ENCODE results near the gene STK17B. TPM values are rescaled to one million over a fixed set of nuclear protein-coding genes. Genes with fewer than 3 reads are reported as not detected.

STK17B gene
- total RNA-seq, 1 donor, result 139 TPM

DNA sequence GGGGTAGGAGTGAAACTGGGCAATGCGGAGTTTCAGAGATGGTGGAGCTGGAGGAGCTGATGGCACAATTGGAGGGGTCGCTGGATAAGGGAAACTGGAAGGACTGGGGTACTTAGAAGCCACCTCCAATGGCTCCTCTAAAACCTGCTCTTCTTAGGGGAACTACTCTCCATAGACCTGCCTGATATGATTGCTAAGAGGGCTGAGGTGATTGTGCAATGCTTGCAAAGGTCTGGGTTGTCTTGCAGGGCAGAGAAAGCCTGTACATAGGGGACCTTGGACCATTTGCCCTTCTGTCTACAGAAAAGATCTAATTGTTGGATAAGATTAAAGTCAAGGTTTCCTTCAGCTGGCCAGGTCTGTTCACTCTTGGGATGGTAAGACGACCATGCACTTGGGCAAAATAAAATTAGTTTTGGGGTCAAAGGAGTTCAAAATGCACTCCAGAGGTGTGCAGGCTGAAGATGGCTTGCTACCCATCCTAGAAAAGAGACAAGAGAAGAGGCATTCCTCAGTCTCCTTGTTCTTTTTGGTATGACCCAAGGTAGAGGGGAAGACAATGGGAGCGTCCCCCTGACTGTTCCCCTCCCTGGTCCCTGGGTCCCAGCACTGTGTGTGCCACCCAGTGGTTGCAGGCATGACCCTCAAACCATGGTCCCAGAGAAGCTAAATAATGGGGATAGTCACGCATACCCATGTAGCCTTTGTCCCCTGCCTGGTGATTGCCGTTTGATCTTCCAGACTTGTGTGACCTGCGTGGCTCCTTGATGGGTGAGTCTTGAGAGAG lies 41.1 kb downstream of the STK17B start:
- H3K9me3 ChIP-seq (ENCODE audit: low read depth, low read length), result peaks cover 26% of the 10 kb centered on the region
- TF ChIP-seq, protein P1, sequence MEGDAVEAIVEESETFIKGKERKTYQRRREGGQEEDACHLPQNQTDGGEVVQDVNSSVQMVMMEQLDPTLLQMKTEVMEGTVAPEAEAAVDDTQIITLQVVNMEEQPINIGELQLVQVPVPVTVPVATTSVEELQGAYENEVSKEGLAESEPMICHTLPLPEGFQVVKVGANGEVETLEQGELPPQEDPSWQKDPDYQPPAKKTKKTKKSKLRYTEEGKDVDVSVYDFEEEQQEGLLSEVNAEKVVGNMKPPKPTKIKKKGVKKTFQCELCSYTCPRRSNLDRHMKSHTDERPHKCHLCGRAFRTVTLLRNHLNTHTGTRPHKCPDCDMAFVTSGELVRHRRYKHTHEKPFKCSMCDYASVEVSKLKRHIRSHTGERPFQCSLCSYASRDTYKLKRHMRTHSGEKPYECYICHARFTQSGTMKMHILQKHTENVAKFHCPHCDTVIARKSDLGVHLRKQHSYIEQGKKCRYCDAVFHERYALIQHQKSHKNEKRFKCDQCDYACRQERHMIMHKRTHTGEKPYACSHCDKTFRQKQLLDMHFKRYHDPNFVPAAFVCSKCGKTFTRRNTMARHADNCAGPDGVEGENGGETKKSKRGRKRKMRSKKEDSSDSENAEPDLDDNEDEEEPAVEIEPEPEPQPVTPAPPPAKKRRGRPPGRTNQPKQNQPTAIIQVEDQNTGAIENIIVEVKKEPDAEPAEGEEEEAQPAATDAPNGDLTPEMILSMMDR (IDR thresholded peaks at IDR 0.05; ENCODE audit: extremely low read depth, low read depth, low read length), result no peak
- H4K20me1 ChIP-seq (ENCODE audit: insufficient read depth, low read length), result no peaks in the 10 kb centered on the region
- DNase-seq (ENCODE audit: insufficient read length, low spot score, missing footprints), result no peak
- peaks cover 32% of the 10 kb centered on the region for H3K36me3 ChIP-seq (ENCODE audit: insufficient read depth, low read length)
- no peak overlapping the region for H3K4me2 ChIP-seq (ENCODE audit: insufficient read depth, low read length)
- no peak overlapping the region for H3K27ac ChIP-seq (ENCODE audit: low read depth, low read length)
- H2AFZ ChIP-seq (ENCODE audit: low read length), result no peak overlapping the region
- no peak overlapping the region for H3K4me3 ChIP-seq (ENCODE audit: insufficient read depth, low read length)
- no peaks in the 10 kb centered on the region for H3K79me2 ChIP-seq (ENCODE audit: insufficient read depth, low read length)
- H3K27me3 ChIP-seq (ENCODE audit: insufficient read depth, low read length), result no peaks in the 10 kb centered on the region
- H3K4me1 ChIP-seq (ENCODE audit: insufficient read depth, low read length), result peaks cover 5% of the 10 kb centered on the region

DNA sequence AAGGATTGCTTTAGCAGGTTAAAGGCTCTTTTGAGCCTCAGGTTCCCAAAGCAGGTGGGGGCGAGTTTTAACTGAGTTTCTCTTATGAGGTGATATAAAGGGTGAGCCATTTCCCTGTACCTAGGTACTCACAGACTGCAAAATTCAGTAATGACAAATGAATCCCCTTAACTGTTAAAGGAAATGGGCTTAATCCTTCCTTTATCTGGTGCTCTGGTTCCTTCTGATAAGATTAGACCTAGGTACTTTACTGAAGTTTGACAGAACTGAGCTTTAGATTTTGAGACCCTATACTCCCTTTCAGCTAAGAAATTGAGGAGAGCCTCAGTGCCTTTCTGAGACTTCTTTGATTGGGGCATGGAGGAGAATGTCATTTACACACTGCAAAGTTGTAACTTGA lies 42.6 kb downstream of the STK17B start:
- Histone ChIP-seq H3K4me1 (ENCODE audit: insufficient read depth, low read length) (peaks cover 11% of the 10 kb centered on the region), H3K4me2 (ENCODE audit: insufficient read depth, low read length) (no peak overlapping the region), H3K9me3 (ENCODE audit: low read depth, low read length) (peaks cover 26% of the 10 kb centered on the region), H2AFZ (ENCODE audit: low read length) (no peak overlapping the region), H3K4me3 (ENCODE audit: insufficient read depth, low read length) (no peak overlapping the region), H3K27ac (ENCODE audit: low read depth, low read length) (no peak overlapping the region), H3K79me2 (ENCODE audit: insufficient read depth, low read length) (no peaks in the 10 kb centered on the region), H4K20me1 (ENCODE audit: insufficient read depth, low read length) (no peaks in the 10 kb centered on the region), H3K27me3 (ENCODE audit: insufficient read depth, low read length) (no peaks in the 10 kb centered on the region), H3K36me3 (ENCODE audit: insufficient read depth, low read length) (peaks cover 18% of the 10 kb centered on the region)
- no peak for DNase-seq (ENCODE audit: insufficient read length, low spot score, missing footprints)
- TF ChIP-seq, protein P1 (IDR thresholded peaks at IDR 0.05; ENCODE audit: extremely low read depth, low read depth, low read length), result no peak

DNA sequence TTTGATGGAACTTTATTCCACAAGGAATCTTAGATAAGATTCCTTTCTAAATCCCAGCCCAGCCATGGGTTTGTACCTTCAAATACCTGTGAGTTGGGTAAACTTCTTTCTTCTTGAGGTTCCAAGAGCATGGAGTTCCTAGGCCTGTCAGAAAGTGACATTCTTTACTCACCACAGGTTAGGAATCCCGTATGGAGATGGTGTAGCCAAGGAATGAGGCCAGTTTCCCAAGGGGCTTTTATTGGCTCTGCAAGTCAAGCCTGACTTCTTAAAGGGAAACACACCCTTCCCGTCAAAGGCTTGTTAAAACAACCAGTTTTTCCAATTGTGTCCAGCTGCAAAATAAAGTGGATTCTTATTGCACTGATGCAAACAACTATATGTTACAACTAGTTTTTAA lies 45.8 kb downstream of the STK17B start:
- peak; percentile 22 for DNase-seq (ENCODE audit: insufficient read length, low spot score, missing footprints)
- Histone ChIP-seq H3K4me3 (ENCODE audit: insufficient read depth, low read length) (no peak overlapping the region), H3K36me3 (ENCODE audit: insufficient read depth, low read length) (no peaks in the 10 kb centered on the region), H3K4me2 (ENCODE audit: insufficient read depth, low read length) (peak overlapping the region; percentile 27), H3K27ac (ENCODE audit: low read depth, low read length) (no peak overlapping the region), H3K4me1 (ENCODE audit: insufficient read depth, low read length) (peaks cover 19% of the 10 kb centered on the region), H2AFZ (ENCODE audit: low read length) (no peak overlapping the region), H4K20me1 (ENCODE audit: insufficient read depth, low read length) (no peaks in the 10 kb centered on the region), H3K9me3 (ENCODE audit: low read depth, low read length) (peaks cover 8% of the 10 kb centered on the region), H3K79me2 (ENCODE audit: insufficient read depth, low read length) (no peaks in the 10 kb centered on the region), H3K27me3 (ENCODE audit: insufficient read depth, low read length) (no peaks in the 10 kb centered on the region)
- TF ChIP-seq, protein P1 (IDR thresholded peaks at IDR 0.05; ENCODE audit: extremely low read depth, low read depth, low read length), result no peak

DNA sequence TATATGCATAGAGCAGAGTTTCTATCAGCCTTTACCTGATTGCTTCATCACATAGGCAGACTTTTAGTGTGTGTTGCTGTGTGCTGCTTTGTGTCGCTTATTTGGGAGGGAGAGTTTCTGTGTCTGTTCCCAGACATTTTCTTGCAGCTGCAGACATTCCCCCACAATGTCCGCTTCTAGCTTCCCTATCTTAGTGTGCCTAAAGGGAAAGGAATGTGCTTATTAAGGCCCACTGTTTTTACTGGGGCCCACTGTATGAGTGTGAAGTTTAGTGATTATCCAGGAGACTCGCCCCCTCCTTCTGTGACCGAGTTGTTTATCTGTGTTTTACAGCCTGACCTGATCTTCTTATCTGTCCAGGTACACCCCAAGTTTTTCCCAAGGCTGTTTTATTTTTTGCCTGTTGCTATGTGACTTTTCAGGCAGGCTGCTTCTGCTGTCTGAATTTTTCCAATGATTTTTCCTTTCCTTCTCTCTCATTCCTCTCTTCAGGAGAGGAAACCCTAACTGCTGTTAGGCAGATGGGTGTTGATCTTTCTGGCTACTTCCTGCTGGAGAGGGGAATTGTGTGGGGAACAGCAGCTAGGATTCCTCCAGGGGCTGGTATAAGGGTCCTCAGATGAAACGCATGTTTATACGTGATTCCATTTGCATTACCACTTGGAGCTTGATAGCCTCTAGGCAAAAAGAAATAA lies 47.6 kb downstream of the STK17B start:
- Histone ChIP-seq H3K27ac (ENCODE audit: low read depth, low read length) (peak overlapping the region; percentile 70), H3K4me2 (ENCODE audit: insufficient read depth, low read length) (peak overlapping the region; percentile 50), H4K20me1 (ENCODE audit: insufficient read depth, low read length) (no peaks in the 10 kb centered on the region), H3K79me2 (ENCODE audit: insufficient read depth, low read length) (no peaks in the 10 kb centered on the region), H3K27me3 (ENCODE audit: insufficient read depth, low read length) (no peaks in the 10 kb centered on the region), H3K36me3 (ENCODE audit: insufficient read depth, low read length) (no peaks in the 10 kb centered on the region), H3K4me1 (ENCODE audit: insufficient read depth, low read length) (peaks cover 19% of the 10 kb centered on the region), H2AFZ (ENCODE audit: low read length) (peak overlapping the region; percentile 11), H3K4me3 (ENCODE audit: insufficient read depth, low read length) (no peak overlapping the region), H3K9me3 (ENCODE audit: low read depth, low read length) (no peaks in the 10 kb centered on the region)
- DNase-seq (ENCODE audit: insufficient read length, low spot score, missing footprints), result peak; percentile 76
- TF ChIP-seq, protein P1 (IDR thresholded peaks at IDR 0.05; ENCODE audit: extremely low read depth, low read depth, low read length), result no peak

Data from osteoblast (primary cell).